ENCODE data around the gene ID2.

DNA sequence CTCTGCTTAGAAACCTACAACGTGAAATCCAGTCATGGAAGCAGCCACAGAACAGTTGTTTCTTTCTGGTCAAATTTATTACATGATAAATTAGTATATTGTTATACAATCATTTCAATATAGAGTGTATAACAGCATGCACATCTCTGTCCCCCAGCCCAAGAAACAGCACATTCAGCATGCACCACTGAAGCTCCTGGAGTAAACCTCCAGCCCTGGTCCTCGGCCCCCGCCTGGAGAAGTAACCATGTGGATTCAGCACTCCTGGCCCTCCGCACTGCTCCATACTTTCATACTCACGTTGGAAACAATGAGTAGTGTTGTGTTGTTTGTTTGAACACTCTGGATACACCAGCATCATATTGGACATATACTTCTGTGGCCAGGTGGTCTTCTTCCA lies 15.3 kb upstream of the ID2 start:
- TF ChIP-seq, protein P1, sequence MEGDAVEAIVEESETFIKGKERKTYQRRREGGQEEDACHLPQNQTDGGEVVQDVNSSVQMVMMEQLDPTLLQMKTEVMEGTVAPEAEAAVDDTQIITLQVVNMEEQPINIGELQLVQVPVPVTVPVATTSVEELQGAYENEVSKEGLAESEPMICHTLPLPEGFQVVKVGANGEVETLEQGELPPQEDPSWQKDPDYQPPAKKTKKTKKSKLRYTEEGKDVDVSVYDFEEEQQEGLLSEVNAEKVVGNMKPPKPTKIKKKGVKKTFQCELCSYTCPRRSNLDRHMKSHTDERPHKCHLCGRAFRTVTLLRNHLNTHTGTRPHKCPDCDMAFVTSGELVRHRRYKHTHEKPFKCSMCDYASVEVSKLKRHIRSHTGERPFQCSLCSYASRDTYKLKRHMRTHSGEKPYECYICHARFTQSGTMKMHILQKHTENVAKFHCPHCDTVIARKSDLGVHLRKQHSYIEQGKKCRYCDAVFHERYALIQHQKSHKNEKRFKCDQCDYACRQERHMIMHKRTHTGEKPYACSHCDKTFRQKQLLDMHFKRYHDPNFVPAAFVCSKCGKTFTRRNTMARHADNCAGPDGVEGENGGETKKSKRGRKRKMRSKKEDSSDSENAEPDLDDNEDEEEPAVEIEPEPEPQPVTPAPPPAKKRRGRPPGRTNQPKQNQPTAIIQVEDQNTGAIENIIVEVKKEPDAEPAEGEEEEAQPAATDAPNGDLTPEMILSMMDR (IDR thresholded peaks at IDR 0.05; ENCODE audit: insufficient read depth, low read depth, low read length), result no peak
- no peak for TF ChIP-seq EZH2 (IDR thresholded peaks at IDR 0.05; ENCODE audit: insufficient read depth, low read length)
